K562 (cell line): ENCODE data around the gene SLC1A3. TPM values are rescaled to one million over a fixed set of nuclear protein-coding genes. Genes with fewer than 3 reads are reported as not detected.
A peak's percentile ranks its signal among the peaks of the same experiment; 100 is the strongest.

ENCODE experiments used
- ATAC-seq: fragments of 200-7000 bp; cut with Tn5 transposase; 3 replicates; pipeline ENCODE4 v1.9.1; 2020; ENCODE audit warnings: moderate library complexity
- BruUV-seq: library from RNA; stranded (reverse); fragments of 400-500 nt; replicated peaks from 2 replicates; lab custom pipeline; 2021; lab: Mats Ljungman, UMichigan
- CTCF ChIA-PET: fragments of 300-600 bp; formaldehyde crosslinking; extraction: SDS; loops from one replicate; lab custom pipeline; 2021; ENCODE audit warnings: low intra/inter-chr PET ratio; lab: Yijun Ruan, JAX
- POLR2A ChIA-PET: fragments of 300-600, 350-650 bp; sonication (Branson Sonifier 250); formaldehyde crosslinking; extraction: SDS; loops from one replicate; lab custom pipeline; 2021; ENCODE audit warnings: antibody characterized with exemption, inconsistent platforms; lab: Yijun Ruan, JAX
- DNase-seq, 4 experiments: peaks; one replicate each; pipeline versions ENCODE4 v3.0.0 to v3.0.0-alpha.2; 2011 to 2018; ENCODE audit warnings: low spot score in 3 of 4, mixed read lengths in 3 of 4; ENCODE audit errors: extremely low read depth in 1 of 4
- FAIRE-seq: peaks from 2 replicates; lab custom pipeline; 2011; peaks lifted over from hg19 to GRCh38; lab: Jason Lieb, UNC
- H2AFZ ChIP-seq: 2 replicates; pipeline ENCODE4 v1.6.0; 2011; ENCODE audit warnings: low read depth, low read length, control low read depth, inconsistent platforms
- H3K27ac ChIP-seq: fragments of 200-600 bp; 3 replicates; pipeline ENCODE4 v1.8.0; 2011; ENCODE audit warnings: low read depth, mild to moderate bottlenecking, control low read depth, inconsistent platforms, low read length, moderate library complexity, mixed read lengths; ENCODE audit errors: extremely low read depth
- H3K27me3 ChIP-seq, 2 experiments: fragments of 300-600 bp in 1 of 2; 2 replicates in 1 of 2; 3 replicates in 1 of 2; pipeline versions ENCODE4 v1.6.0 to v1.8.0; 2011; ENCODE audit warnings: inconsistent platforms in 2 of 2, low read length in 2 of 2, mild to moderate bottlenecking in 1 of 2, mixed read lengths in 1 of 2, moderate library complexity in 1 of 2; ENCODE audit not compliant: control insufficient read depth in 2 of 2, insufficient read depth in 2 of 2
- H3K36me3 ChIP-seq: fragments of 300-600 bp; 3 replicates; pipeline ENCODE4 v1.8.0; 2011; ENCODE audit warnings: mild to moderate bottlenecking, low read length, inconsistent platforms; ENCODE audit not compliant: control insufficient read depth, insufficient read depth
- H3K4me1 ChIP-seq, 2 experiments: fragments of 200-600 bp in 1 of 2; replicated peaks in 1 of 2; 2 replicates in 1 of 2; 3 replicates in 1 of 2; pipeline versions ENCODE4 v1.5.1 to v1.8.0; 2011; ENCODE audit warnings: inconsistent platforms in 2 of 2, low read length in 2 of 2, mild to moderate bottlenecking in 1 of 2, mixed read lengths in 1 of 2, moderate library complexity in 1 of 2; ENCODE audit not compliant: control insufficient read depth in 2 of 2, insufficient read depth in 2 of 2
- H3K4me2 ChIP-seq: 2 replicates; pipeline ENCODE4 v1.6.1; 2011; ENCODE audit warnings: low read length, control low read depth, inconsistent platforms, mixed read lengths; ENCODE audit not compliant: insufficient read depth
- H3K4me3 ChIP-seq: fragments of 200-600 bp; sonication (generic), shearing (Covaris generic); 2 replicates; pipeline ENCODE4 v1.5.1; 2016; ENCODE audit warnings: control low read depth, inconsistent platforms
- H3K79me2 ChIP-seq: fragments of 200-600 bp; 3 replicates; pipeline ENCODE4 v1.8.0; 2011; ENCODE audit warnings: low read length, inconsistent platforms; ENCODE audit not compliant: control insufficient read depth, insufficient read depth
- H3K9ac ChIP-seq, 2 experiments: 2 replicates each; pipeline versions ENCODE4 v1.6.0 to v1.6.1; 2011; ENCODE audit warnings: low read depth in 2 of 2, low read length in 2 of 2, control low read depth in 1 of 2, inconsistent platforms in 1 of 2, mild to moderate bottlenecking in 1 of 2, mixed read lengths in 1 of 2; ENCODE audit not compliant: insufficient read depth in 1 of 2
- H3K9me1 ChIP-seq: one replicate; pipeline ENCODE4 v1.6.0; 2011; ENCODE audit warnings: inconsistent platforms, mild to moderate bottlenecking, low read length, moderate library complexity; ENCODE audit not compliant: control insufficient read depth, insufficient read depth
- H3K9me3 ChIP-seq: replicated peaks from 2 replicates; pipeline ENCODE4 v1.5.1; 2011; ENCODE audit warnings: low read depth, low read length, inconsistent platforms; ENCODE audit not compliant: control insufficient read depth, insufficient read depth
- H4K20me1 ChIP-seq: replicated peaks from 2 replicates; pipeline ENCODE4 v1.6.1; 2011; ENCODE audit warnings: low read length, inconsistent platforms, mixed read lengths; ENCODE audit not compliant: control insufficient read depth, insufficient read depth
- ARID1B ChIP-seq: fragments of 450-650 bp; IDR thresholded peaks from 2 replicates; pipeline ENCODE4 v1.6.1; 2016; ENCODE audit warnings: antibody characterized with exemption, mild to moderate bottlenecking, inconsistent platforms
- BRF1 ChIP-seq: IDR thresholded peaks from 3 replicates; pipeline ENCODE4 v1.6.1; 2011; ENCODE audit warnings: borderline replicate concordance, mild to moderate bottlenecking; ENCODE audit not compliant: insufficient read length; ENCODE audit errors: extremely low read depth
- C11orf30 ChIP-seq: fragments of 450-650 bp; IDR thresholded peaks from 2 replicates; pipeline ENCODE4 v1.6.1; 2016; ENCODE audit warnings: low read depth, mild to moderate bottlenecking
- DMBX1 ChIP-seq: fragments of 250-450 bp; sonication (Bioruptor Pico); IDR thresholded peaks from 2 replicates; pipeline ENCODE4 v1.8.0; 2022; ENCODE audit warnings: inconsistent platforms, mild to moderate bottlenecking, moderate library complexity, borderline replicate concordance
- FOXK2 ChIP-seq, 2 experiments: fragments of 450-650 bp; IDR thresholded peaks in 1 of 2; conservative IDR thresholded peaks in 1 of 2; 2 replicates each; pipeline ENCODE4 v1.6.1; 2016; ENCODE audit warnings: low read depth in 2 of 2, mild to moderate bottlenecking in 1 of 2
- HINFP ChIP-seq: fragments of 450-650 bp; conservative IDR thresholded peaks from 2 replicates; pipeline ENCODE4 v1.6.1; 2016; ENCODE audit warnings: missing genetic modification characterization, low read depth, mild to moderate bottlenecking, control low read depth, missing compliant biosample characterization
- L3MBTL2 ChIP-seq: fragments of 450-650 bp; IDR thresholded peaks from 2 replicates; pipeline ENCODE4 v1.6.1; 2016; ENCODE audit warnings: mild to moderate bottlenecking, moderate library complexity
- NFXL1 ChIP-seq: fragments of 450-650 bp; formaldehyde crosslinking; IDR thresholded peaks from 2 replicates; pipeline ENCODE4 v1.4.0; 2021; ENCODE audit warnings: mild to moderate bottlenecking
- PHF21A ChIP-seq: fragments of 450-650 bp; IDR thresholded peaks from 2 replicates; pipeline ENCODE4 v1.6.1; 2017; ENCODE audit warnings: low read depth, borderline replicate concordance
- RBM25 ChIP-seq: fragments of 200-400 bp; formaldehyde crosslinking; IDR thresholded peaks from 2 replicates; pipeline ENCODE4 v1.6.1; 2018; ENCODE audit warnings: low read length, low read depth, moderate library complexity; ENCODE audit not compliant: severe bottlenecking
- RFX5 ChIP-seq: IDR thresholded peaks from 2 replicates; pipeline ENCODE4 v1.6.1; 2011; ENCODE audit warnings: low read depth, mild to moderate bottlenecking, improper control_type of control experiment, low read length
- ZNF24 ChIP-seq: fragments of 450-650 bp; IDR thresholded peaks from 2 replicates; pipeline ENCODE4 v1.6.1; 2016
- ZNF311 ChIP-seq: fragments of 250-450 bp; sonication (Bioruptor Pico); IDR thresholded peaks from 2 replicates; pipeline ENCODE4 v1.4.0; 2020; ENCODE audit warnings: mild to moderate bottlenecking, moderate library complexity
- WGBS: fragments of 100-300 bp; shearing (Covaris generic); methylation state at CpG from one replicate; pipeline ENCODE4 v1.1.6; 2016; ENCODE audit warnings: low coverage, mixed read lengths; ENCODE audit not compliant: insufficient coverage; ENCODE audit errors: missing lambda C conversion rate; 5-methylcytosine and 5-hydroxymethylcytosine counted together
- in situ Hi-C: fragments of 300-500 bp; cut with MboI; formaldehyde crosslinking; loops from 4 replicates; pipeline ENCODE4 v1.15.0; 2018; ENCODE audit warnings: inconsistent platforms, mixed read lengths
- intact Hi-C: fragments of 100-400 bp; cut with micrococcal nuclease; formaldehyde crosslinking; loops from 2 replicates; pipeline ENCODE4 v1.14.2; 2022
- polyA plus RNA-seq, 8 experiments: library from polyadenylated mRNA; depleted of rRNA in 4 of 8; stranded (reverse) in 5 of 8; unstranded in 3 of 8; fragments of >200 nt; fragmentation: Nextera tagmentation in 2 of 8; fragmentation: Illumina TruSeq in 1 of 8; extraction: Ambion mirVana in 2 of 8; extraction: Trizol in 1 of 8; gene quantifications; 2 replicates each; pipeline versions ENCODE4 v1.2.1 to v1.2.3, GENCODE V29; 2011 to 2014; ENCODE audit warnings: inconsistent platforms in 1 of 8, missing spikeins in 1 of 8
- total RNA-seq, 7 experiments: library from RNA; depleted of rRNA in 6 of 7; stranded (reverse); fragments of >200 nt in 6 of 7; fragmentation: Illumina TruSeq in 2 of 7; extraction: Trizol in 2 of 7; gene quantifications; 2 replicates each; pipeline versions ENCODE4 v1.2.1 to v1.2.3, GENCODE V29; 2011 to 2021; ENCODE audit warnings: low replicate concordance in 1 of 7
- TF ChIP-seq, protein P1 (sequence below): sonication (generic); formaldehyde crosslinking; IDR thresholded peaks from 2 replicates; pipeline ENCODE4 v1.8.0; 2022; ENCODE audit warnings: mild to moderate bottlenecking, missing genetic modification reagents

SLC1A3 gene
- total and polyA plus RNA-seq, 9 of the 15 experiments (the other 6 are each of a cell fraction or from before 2014, with no cell fraction given): 0.13 TPM; not detected in 8

GRCh38 chr5:36726317-36726716 lies 119.9 kb downstream of the SLC1A3 start:
- POLR2A ChIA-PET: interaction anchor here (0.8 kb wide), 1 partner anchor 148 kb away, joined by 4 read pairs; no protein-coding TSS in a partner anchor
- Histone ChIP-seq H4K20me1 (no peaks in the 10 kb centered on the region), H3K79me2 (no peaks in the 10 kb centered on the region), H3K4me3 (no peak overlapping the region), H3K9me3 (no peaks in the 10 kb centered on the region), H3K9ac (no peak overlapping the region), H3K4me2 (no peak overlapping the region), H3K27ac (no peak overlapping the region), H3K36me3 (no peaks in the 10 kb centered on the region), H3K27me3 (peaks cover 8 to 11% of the 10 kb centered on the region in 2 experiments; a peak in 4 of 5 replicates), H3K9me1 (no peaks in the 10 kb centered on the region), H2AFZ (no peak overlapping the region), H3K4me1 (no peaks in the 10 kb centered on the region; a peak in 2 of 5 replicates)
- DNase-seq: no peak
- WGBS: 5% methylated on average over 1 of the region's 1 CpG
- CTCF ChIA-PET: no interaction called here
- TF ChIP-seq ZNF24: peak; percentile 84
- no peak for TF ChIP-seq RFX5
- no peak for TF ChIP-seq DMBX1 (CRISPR knock-in tag)
- no peak for TF ChIP-seq FOXK2 (conservative IDR thresholded peaks at IDR 0.05 in 1 of 2, IDR thresholded peaks at IDR 0.05 in 1 of 2; ENCODE audit: low read depth in 2 of 2)
- no peak for TF ChIP-seq ARID1B
- no peak for TF ChIP-seq ZNF311 (CRISPR knock-in tag)
- intact Hi-C loops: no loop called here
- no peak for ATAC-seq
- BruUV-seq: no TSS peak
- in situ Hi-C loops: loop anchor here (25.0 kb wide), 1 partner anchor 1461 kb away; no protein-coding TSS in a partner anchor
- no peak for FAIRE-seq

DNA sequence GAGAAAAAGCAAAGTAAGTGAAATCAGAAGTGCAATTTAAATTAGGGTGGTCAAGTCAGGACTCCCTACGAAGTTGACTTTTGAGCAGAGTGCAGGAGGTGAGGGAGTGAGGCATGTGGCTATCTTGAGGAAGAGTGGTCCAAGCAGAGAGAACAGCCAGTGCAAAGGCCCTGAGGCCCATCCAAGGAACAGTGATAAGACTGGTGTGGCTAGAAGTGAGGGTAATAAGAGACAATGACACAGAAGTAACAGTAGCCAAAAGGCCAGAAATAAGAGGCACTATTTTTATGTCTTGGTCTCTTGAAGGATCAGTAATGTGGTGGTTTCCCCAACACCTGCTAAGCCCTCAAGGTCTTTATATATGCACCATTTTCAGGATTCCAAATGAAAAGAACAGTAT lies 120.4 kb downstream of the SLC1A3 start:
- DNase-seq: no peak
- H3K27ac ChIP-seq: no peak overlapping the region
- ATAC-seq: no peak
- in situ Hi-C loops: loop anchor here (25.0 kb wide), 1 partner anchor 1461 kb away; no protein-coding TSS in a partner anchor
- WGBS: 6% methylated on average over 1 of the region's 1 CpG
- TF ChIP-seq C11orf30: peak; percentile 4; the same call in 1 of the 2 replicates
- peak; percentile 78 for TF ChIP-seq RBM25
- no peak for TF ChIP-seq HINFP (tag)
- TF ChIP-seq L3MBTL2: no peak
- TF ChIP-seq PHF21A: no peak
- no peak for TF ChIP-seq NFXL1
- no peak for TF ChIP-seq BRF1
- TF ChIP-seq, protein P1, sequence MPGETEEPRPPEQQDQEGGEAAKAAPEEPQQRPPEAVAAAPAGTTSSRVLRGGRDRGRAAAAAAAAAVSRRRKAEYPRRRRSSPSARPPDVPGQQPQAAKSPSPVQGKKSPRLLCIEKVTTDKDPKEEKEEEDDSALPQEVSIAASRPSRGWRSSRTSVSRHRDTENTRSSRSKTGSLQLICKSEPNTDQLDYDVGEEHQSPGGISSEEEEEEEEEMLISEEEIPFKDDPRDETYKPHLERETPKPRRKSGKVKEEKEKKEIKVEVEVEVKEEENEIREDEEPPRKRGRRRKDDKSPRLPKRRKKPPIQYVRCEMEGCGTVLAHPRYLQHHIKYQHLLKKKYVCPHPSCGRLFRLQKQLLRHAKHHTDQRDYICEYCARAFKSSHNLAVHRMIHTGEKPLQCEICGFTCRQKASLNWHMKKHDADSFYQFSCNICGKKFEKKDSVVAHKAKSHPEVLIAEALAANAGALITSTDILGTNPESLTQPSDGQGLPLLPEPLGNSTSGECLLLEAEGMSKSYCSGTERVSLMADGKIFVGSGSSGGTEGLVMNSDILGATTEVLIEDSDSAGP (CRISPR knock-in tag): no peak
- TF ChIP-seq, all 486 proteins: peak for 2
- FAIRE-seq: no peak
- H4K20me1 ChIP-seq: no peaks in the 10 kb centered on the region
- CTCF ChIA-PET: no interaction called here
- H3K9me1 ChIP-seq: no peaks in the 10 kb centered on the region
- no peaks in the 10 kb centered on the region for H3K79me2 ChIP-seq
- H2AFZ ChIP-seq: no peak overlapping the region
- no peak overlapping the region for H3K4me2 ChIP-seq
- POLR2A ChIA-PET: interaction anchor here (0.6 to 0.8 kb wide), 2 partner anchors 148 to 1742 kb away, joined by 3 to 4 read pairs; no protein-coding TSS in a partner anchor
- intact Hi-C loops: no loop called here
- peaks cover 8 to 11% of the 10 kb centered on the region in 2 experiments; a peak in 4 of 5 replicates for H3K27me3 ChIP-seq
- H3K36me3 ChIP-seq: no peaks in the 10 kb centered on the region
- no peak overlapping the region for H3K9ac ChIP-seq
- H3K9me3 ChIP-seq: no peaks in the 10 kb centered on the region
- no peaks in the 10 kb centered on the region; a peak in 2 of 5 replicates for H3K4me1 ChIP-seq
- no peak overlapping the region for H3K4me3 ChIP-seq
- no TSS peak for BruUV-seq
